ENCODE measurements around the gene VILL.

- no peak for TF ChIP-seq CTCF (IDR thresholded peaks at IDR 0.05; ENCODE audit: extremely low read depth in 1 of 2, insufficient read depth in 1 of 2, low read depth in 1 of 2, low read length in 2 of 2)
- no peak for TF ChIP-seq JUN (IDR thresholded peaks at IDR 0.05; ENCODE audit: borderline replicate concordance, insufficient read depth, insufficient read length, low read depth)
- peak; percentile 3 for TF ChIP-seq FOS (IDR thresholded peaks at IDR 0.05; ENCODE audit: borderline replicate concordance, insufficient read depth, low read length)
- no peak for TF ChIP-seq POLR2AphosphoS5 (IDR thresholded peaks at IDR 0.05; ENCODE audit: insufficient read depth, low read depth, low read length)
- no peak for TF ChIP-seq POLR2A (IDR thresholded peaks at IDR 0.05; ENCODE audit: low read depth, low read length)
These were observed 38.0 kb upstream of the VILL start for GRCh38 chr3:37952564-37952963.
